KMS-11 (cell line): Measurements from ENCODE around the gene EEFSEC.

ENCODE experiments used
- H2AFZ ChIP-seq: fragments of 200-600 bp; sonication (generic); 2 replicates; pipeline ENCODE4 v1.6.1; 2016; ENCODE audit warnings: antibody characterized with exemption, mixed run types, low read depth
- H3K27ac ChIP-seq: fragments of 200-600 bp; sonication (generic); 2 replicates; pipeline ENCODE4 v1.6.1; 2016; ENCODE audit warnings: mild to moderate bottlenecking, mixed run types
- H3K27me3 ChIP-seq: fragments of 200-600 bp; sonication (generic); 2 replicates; pipeline ENCODE4 v1.6.1; 2017; ENCODE audit warnings: mild to moderate bottlenecking, low read depth, mixed run types, moderate library complexity; ENCODE audit not compliant: insufficient read depth
- H3K36me3 ChIP-seq: fragments of 200-600 bp; sonication (generic); 2 replicates; pipeline ENCODE4 v1.6.1; 2017; ENCODE audit warnings: mild to moderate bottlenecking, mixed run types; ENCODE audit not compliant: insufficient read depth
- H3K4me1 ChIP-seq: fragments of 200-600 bp; sonication (generic); 2 replicates; pipeline ENCODE4 v1.6.1; 2016; ENCODE audit warnings: mild to moderate bottlenecking, low read depth, mixed run types; ENCODE audit not compliant: poor library complexity, severe bottlenecking
- H3K4me2 ChIP-seq: fragments of 200-600 bp; sonication (generic); 2 replicates; pipeline ENCODE4 v1.7.0; 2016; ENCODE audit warnings: mild to moderate bottlenecking, mixed run types
- H3K4me3 ChIP-seq: fragments of 200-600 bp; sonication (generic); IDR thresholded peaks from 2 replicates; pipeline ENCODE4 v1.6.1; 2017; ENCODE audit warnings: low read depth, low read length, mixed read lengths; ENCODE audit not compliant: insufficient read depth
- H3K79me2 ChIP-seq: fragments of 200-600 bp; sonication (generic); 2 replicates; pipeline ENCODE4 v1.6.1; 2016; ENCODE audit warnings: low read depth, mixed run types; ENCODE audit not compliant: insufficient read depth
- H3K9ac ChIP-seq: fragments of 200-600 bp; sonication (generic); 2 replicates; pipeline ENCODE4 v1.6.1; 2016; ENCODE audit warnings: mild to moderate bottlenecking, mixed run types
- H4K20me1 ChIP-seq: fragments of 200-600 bp; sonication (generic); 2 replicates; pipeline ENCODE4 v1.6.1; 2016; ENCODE audit warnings: mild to moderate bottlenecking, mixed run types; ENCODE audit not compliant: insufficient read depth
- TF ChIP-seq, protein P1 (sequence below): fragments of 200-600 bp; sonication (generic); conservative IDR thresholded peaks from 2 replicates; pipeline ENCODE4 v1.6.1; 2017; ENCODE audit warnings: low read depth, mild to moderate bottlenecking, antibody characterized with exemption, low read length, moderate library complexity, mixed read lengths

Gene EEFSEC

DNA sequence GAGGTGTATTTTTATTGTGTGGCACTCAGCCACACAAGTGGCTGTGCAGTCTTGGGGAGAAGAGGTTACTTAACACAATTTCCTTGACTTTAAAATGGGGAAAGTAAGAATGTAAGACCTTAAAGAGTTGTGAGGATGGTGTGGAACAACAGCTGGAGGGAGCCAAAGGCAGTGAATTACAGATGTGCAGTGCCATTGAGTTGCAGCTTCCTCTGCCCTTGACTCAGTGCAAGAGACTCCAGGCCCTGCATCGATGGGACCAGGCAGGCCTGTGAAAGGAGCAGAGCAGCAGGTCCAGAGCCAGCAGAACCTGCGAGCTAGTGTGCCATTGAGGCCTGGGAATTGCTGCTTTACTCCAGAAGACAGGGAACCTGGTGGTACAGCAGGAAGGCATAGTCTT lies 27.2 kb downstream of the EEFSEC start:
- Histone ChIP-seq H3K27me3 (no peaks in the 10 kb centered on the region), H3K4me1 (peaks cover 6% of the 10 kb centered on the region), H4K20me1 (peaks cover 3% of the 10 kb centered on the region; the same call in 1 of the 2 replicates), H2AFZ (no peak overlapping the region), H3K27ac (no peak overlapping the region), H3K9ac (no peak overlapping the region), H3K4me2 (no peak overlapping the region), H3K79me2 (peaks cover 9% of the 10 kb centered on the region; the same call in 1 of the 2 replicates), H3K4me3 (no peak overlapping the region), H3K36me3 (no peaks in the 10 kb centered on the region)
- TF ChIP-seq, protein P1, sequence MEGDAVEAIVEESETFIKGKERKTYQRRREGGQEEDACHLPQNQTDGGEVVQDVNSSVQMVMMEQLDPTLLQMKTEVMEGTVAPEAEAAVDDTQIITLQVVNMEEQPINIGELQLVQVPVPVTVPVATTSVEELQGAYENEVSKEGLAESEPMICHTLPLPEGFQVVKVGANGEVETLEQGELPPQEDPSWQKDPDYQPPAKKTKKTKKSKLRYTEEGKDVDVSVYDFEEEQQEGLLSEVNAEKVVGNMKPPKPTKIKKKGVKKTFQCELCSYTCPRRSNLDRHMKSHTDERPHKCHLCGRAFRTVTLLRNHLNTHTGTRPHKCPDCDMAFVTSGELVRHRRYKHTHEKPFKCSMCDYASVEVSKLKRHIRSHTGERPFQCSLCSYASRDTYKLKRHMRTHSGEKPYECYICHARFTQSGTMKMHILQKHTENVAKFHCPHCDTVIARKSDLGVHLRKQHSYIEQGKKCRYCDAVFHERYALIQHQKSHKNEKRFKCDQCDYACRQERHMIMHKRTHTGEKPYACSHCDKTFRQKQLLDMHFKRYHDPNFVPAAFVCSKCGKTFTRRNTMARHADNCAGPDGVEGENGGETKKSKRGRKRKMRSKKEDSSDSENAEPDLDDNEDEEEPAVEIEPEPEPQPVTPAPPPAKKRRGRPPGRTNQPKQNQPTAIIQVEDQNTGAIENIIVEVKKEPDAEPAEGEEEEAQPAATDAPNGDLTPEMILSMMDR: no peak

DNA sequence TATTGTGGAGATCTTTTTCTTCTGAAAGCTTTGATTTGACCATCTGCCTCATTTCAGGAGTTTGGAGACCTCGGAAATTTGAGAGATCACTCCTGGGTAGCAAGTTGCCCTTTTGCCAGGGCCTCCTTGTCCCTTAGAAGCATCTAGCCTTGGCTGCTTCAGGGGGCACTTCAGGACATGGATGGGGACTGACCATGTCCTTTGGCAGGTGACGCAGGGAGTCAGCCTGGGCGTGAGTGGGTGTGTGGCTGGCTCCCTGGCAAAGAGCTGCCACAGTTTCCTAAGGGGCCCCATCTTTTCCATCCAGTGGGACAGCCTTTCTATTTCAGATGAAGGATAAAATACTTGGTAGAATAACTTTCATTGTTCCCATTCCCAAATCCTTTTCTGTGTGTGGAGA lies 27.6 kb downstream of the EEFSEC start:
- H3K4me2 ChIP-seq: no peak overlapping the region
- TF ChIP-seq, protein P1: no peak
- H3K9ac ChIP-seq: no peak overlapping the region
- H3K27ac ChIP-seq: no peak overlapping the region
- no peaks in the 10 kb centered on the region for H3K36me3 ChIP-seq
- no peaks in the 10 kb centered on the region for H3K27me3 ChIP-seq
- no peak overlapping the region for H2AFZ ChIP-seq
- peaks cover 3% of the 10 kb centered on the region; the same call in 1 of the 2 replicates for H4K20me1 ChIP-seq
- no peak overlapping the region for H3K4me3 ChIP-seq
- H3K4me1 ChIP-seq: peaks cover 6% of the 10 kb centered on the region
- peaks cover 9% of the 10 kb centered on the region; the same call in 1 of the 2 replicates for H3K79me2 ChIP-seq

DNA sequence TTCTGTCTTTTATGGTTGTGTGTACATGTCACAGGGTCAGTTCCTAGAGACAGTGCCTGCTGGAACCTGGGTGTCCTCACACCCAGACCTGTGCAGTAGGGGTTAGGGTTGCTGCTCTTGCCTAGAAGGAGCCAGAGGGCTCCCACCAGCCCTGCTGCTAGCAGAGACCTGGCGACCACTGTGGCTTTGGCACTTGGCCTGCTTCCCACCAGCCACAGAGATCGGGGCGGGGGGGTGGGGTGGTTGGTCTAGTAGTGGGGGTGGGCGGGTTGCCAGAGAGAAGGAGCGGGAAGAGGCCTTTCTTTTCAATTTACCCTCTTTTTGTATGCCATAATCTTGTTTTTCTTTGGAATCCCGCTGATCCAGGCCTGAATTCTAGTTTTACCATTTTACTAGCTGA lies 29.4 kb downstream of the EEFSEC start:
- no peaks in the 10 kb centered on the region for H3K36me3 ChIP-seq
- peaks cover 6% of the 10 kb centered on the region for H3K4me1 ChIP-seq
- peaks cover 7% of the 10 kb centered on the region; the same call in 1 of the 2 replicates for H3K79me2 ChIP-seq
- no peak overlapping the region for H3K4me2 ChIP-seq
- H2AFZ ChIP-seq: no peak overlapping the region
- TF ChIP-seq, protein P1: no peak
- H3K27ac ChIP-seq: no peak overlapping the region
- no peaks in the 10 kb centered on the region for H3K27me3 ChIP-seq
- no peak overlapping the region for H3K4me3 ChIP-seq
- no peak overlapping the region for H3K9ac ChIP-seq
- H4K20me1 ChIP-seq: peaks cover 3% of the 10 kb centered on the region; the same call in 1 of the 2 replicates

GRCh38 chr3:128185630-128186447 lies 32.6 kb downstream of the EEFSEC start:
- Histone ChIP-seq H3K36me3 (no peaks in the 10 kb centered on the region), H3K27ac (no peak overlapping the region), H3K4me1 (no peaks in the 10 kb centered on the region), H3K79me2 (no peaks in the 10 kb centered on the region; the same call in 1 of the 2 replicates), H4K20me1 (peaks cover 3% of the 10 kb centered on the region; the same call in 1 of the 2 replicates), H2AFZ (no peak overlapping the region), H3K4me2 (no peak overlapping the region), H3K9ac (no peak overlapping the region), H3K27me3 (no peaks in the 10 kb centered on the region), H3K4me3 (no peak overlapping the region)
- TF ChIP-seq, protein P1: no peak
